Smooth muscle cell (in vitro differentiated cells): ENCODE data around the gene PA2G4. TPM values are rescaled to one million over a fixed set of nuclear protein-coding genes. Genes with fewer than 3 reads are reported as not detected.
A peak's percentile ranks its signal among the peaks of the same experiment; 100 is the strongest.
"Not testable (repeated sequence)": the region's sequence is repeated elsewhere in the genome, so short reads cannot be mapped to it uniquely, and the experiment has no call there.

Experiments
- DNase-seq: peaks from one replicate; lab custom pipeline; 2025; ENCODE audit not compliant: unreplicated experiment; lab: John Stamatoyannopoulos, UW
- H2AFZ ChIP-seq: fragments of 200-600 bp; sonication (generic); 2 replicates; pipeline ENCODE4 v1.6.0; 2016; ENCODE audit warnings: antibody characterized with exemption, low read depth, mild to moderate bottlenecking
- H3F3A ChIP-seq: fragments of 200-600 bp; sonication (generic); 2 replicates; pipeline ENCODE4 v1.6.0; 2017; ENCODE audit warnings: antibody characterized with exemption, low read depth
- H3K27ac ChIP-seq: fragments of 200-600 bp; sonication (generic); 2 replicates; pipeline ENCODE4 v1.5.1; 2016; ENCODE audit warnings: low read depth, mild to moderate bottlenecking
- H3K27me3 ChIP-seq: fragments of 200-600 bp; sonication (generic); 2 replicates; pipeline ENCODE4 v1.6.1; 2016; ENCODE audit warnings: low read depth, mild to moderate bottlenecking
- H3K36me3 ChIP-seq: fragments of 200-600 bp; sonication (generic); 2 replicates; pipeline ENCODE4 v1.5.1; 2016; ENCODE audit warnings: low read depth
- H3K4me1 ChIP-seq: fragments of 200-600 bp; sonication (generic); 2 replicates; pipeline ENCODE4 v1.5.1; 2016; ENCODE audit warnings: low read depth
- H3K4me2 ChIP-seq: fragments of 200-600 bp; sonication (generic); 2 replicates; pipeline ENCODE4 v1.6.0; 2016; ENCODE audit warnings: mild to moderate bottlenecking
- H3K4me3 ChIP-seq: fragments of 200-600 bp; sonication (generic); 2 replicates; pipeline ENCODE4 v1.5.1; 2016; ENCODE audit warnings: mild to moderate bottlenecking
- H3K79me2 ChIP-seq: fragments of 200-600 bp; sonication (generic); 2 replicates; pipeline ENCODE4 v1.6.0; 2016; ENCODE audit warnings: low read depth, mild to moderate bottlenecking
- H3K9ac ChIP-seq: fragments of 200-600 bp; sonication (generic); 2 replicates; pipeline ENCODE4 v1.6.0; 2016; ENCODE audit warnings: low read depth
- H3K9me3 ChIP-seq: fragments of 200-600 bp; sonication (generic); replicated peaks from 2 replicates; pipeline ENCODE4 v1.5.1; 2016; ENCODE audit warnings: low read depth
- H4K20me1 ChIP-seq: fragments of 200-600 bp; sonication (generic); 2 replicates; pipeline ENCODE4 v1.6.0; 2016; ENCODE audit warnings: low read depth
- CTCF ChIP-seq: fragments of 200-600 bp; sonication (generic); IDR thresholded peaks from 2 replicates; pipeline ENCODE4 v1.5.1; 2017; ENCODE audit warnings: borderline replicate concordance, mild to moderate bottlenecking, antibody characterized with exemption; ENCODE audit not compliant: insufficient read depth, poor library complexity, severe bottlenecking
- WGBS: methylation state at CpG from one replicate; pipeline ENCODE4 v1.1.7; 2016; ENCODE audit warnings: low lambda C conversion rate; 5-methylcytosine and 5-hydroxymethylcytosine counted together
- polyA plus RNA-seq: library from polyadenylated mRNA; unstranded; fragments of >200 nt; fragmentation: Nextera tagmentation; extraction: Ambion mirVana; gene quantifications from 2 replicates; pipeline ENCODE4 v1.2.1, GENCODE V29; 2016
- total RNA-seq: library from RNA; depleted of rRNA; stranded (reverse); fragments of >200 nt; gene quantifications from 2 replicates; pipeline ENCODE4 v1.2.3, GENCODE V29; 2014

The PA2G4 gene
- total and polyA plus RNA-seq, 2 experiments from 2014 or later: 99.8 to 118 TPM

DNA sequence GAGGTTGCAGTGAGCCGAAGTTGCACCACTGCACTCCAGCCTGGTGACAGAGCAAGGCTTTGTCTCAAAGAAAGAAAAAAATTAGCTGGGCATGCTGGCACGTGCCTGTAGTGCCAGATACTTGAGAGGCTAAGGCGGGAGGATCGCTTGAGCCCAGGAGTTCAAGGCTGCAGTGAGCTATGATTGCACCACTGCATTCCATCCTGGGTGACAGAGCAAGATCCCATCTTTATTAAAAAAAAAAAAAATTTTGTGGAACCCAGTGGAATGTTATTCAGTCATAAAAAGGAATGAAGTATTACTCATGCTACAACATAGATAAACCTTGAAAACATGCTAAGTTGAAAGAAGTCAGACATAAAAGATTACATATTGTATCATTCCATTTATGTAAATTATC, 32.7 kb upstream of the PA2G4 start:
- no peaks in the 10 kb centered on the region for H3K79me2 ChIP-seq
- no peak overlapping the region for H3K9ac ChIP-seq
- H3K4me3 ChIP-seq: no peak overlapping the region
- H3K27me3 ChIP-seq: no peaks in the 10 kb centered on the region
- no peaks in the 10 kb centered on the region for H3K9me3 ChIP-seq
- no peaks in the 10 kb centered on the region for H4K20me1 ChIP-seq
- H3K4me2 ChIP-seq: no peak overlapping the region
- H3K27ac ChIP-seq: no peak overlapping the region
- no peak for TF ChIP-seq CTCF
- no peaks in the 10 kb centered on the region for H3F3A ChIP-seq
- H3K4me1 ChIP-seq: no peaks in the 10 kb centered on the region
- H2AFZ ChIP-seq: no peak overlapping the region
- 71% methylated on average over 4 of the region's 4 CpGs for WGBS
- no peaks in the 10 kb centered on the region for H3K36me3 ChIP-seq
- DNase-seq: no peak

GRCh38 chr12:56074396-56074795, 30.0 kb upstream of the PA2G4 start:
- Histone ChIP-seq H3K4me2 (no peak overlapping the region), H3K4me1 (no peaks in the 10 kb centered on the region), H3K27me3 (no peaks in the 10 kb centered on the region), H2AFZ (no peak overlapping the region), H3K4me3 (no peak overlapping the region), H3K36me3 (no peaks in the 10 kb centered on the region), H4K20me1 (no peaks in the 10 kb centered on the region), H3K27ac (no peak overlapping the region), H3F3A (no peaks in the 10 kb centered on the region), H3K79me2 (no peaks in the 10 kb centered on the region), H3K9me3 (no peaks in the 10 kb centered on the region), H3K9ac (no peak overlapping the region)
- 90% methylated on average over 5 of the region's 5 CpGs for WGBS
- no peak for TF ChIP-seq CTCF
- DNase-seq: no peak

DNA sequence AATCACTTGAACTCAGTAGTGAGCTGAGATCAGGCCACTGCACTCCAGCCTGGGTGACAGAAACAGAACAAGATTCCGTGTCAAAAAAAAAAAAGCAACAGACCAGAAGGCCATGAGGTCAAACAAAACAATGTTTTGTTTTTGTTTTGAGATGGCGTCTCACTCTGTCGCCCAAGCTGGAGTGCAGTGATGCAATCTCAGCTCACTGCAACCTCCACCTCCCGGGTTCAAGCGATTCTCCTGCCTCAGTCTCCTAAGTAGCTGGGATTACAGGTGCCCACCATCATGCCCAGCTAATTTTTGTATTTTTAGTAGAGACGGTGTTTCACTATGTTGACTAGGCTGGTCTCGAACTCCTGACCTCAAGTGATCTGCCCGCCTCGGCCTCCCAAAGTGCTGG, 26.4 kb upstream of the PA2G4 start:
- 89% methylated on average over 9 of the region's 9 CpGs for WGBS

GRCh38 chr12:56078427-56078826, 25.9 kb upstream of the PA2G4 start:
- Histone ChIP-seq H2AFZ (no peak overlapping the region), H3K9ac (no peak overlapping the region), H3K9me3 (no peaks in the 10 kb centered on the region), H3K4me1 (peaks cover 3% of the 10 kb centered on the region), H3K27me3 (peaks cover 10% of the 10 kb centered on the region), H3K4me2 (peak overlapping the region; percentile 82), H3K4me3 (peak overlapping the region; percentile 56), H4K20me1 (no peaks in the 10 kb centered on the region), H3K27ac (no peak overlapping the region), H3F3A (no peaks in the 10 kb centered on the region), H3K79me2 (no peaks in the 10 kb centered on the region), H3K36me3 (no peaks in the 10 kb centered on the region)
- 93% methylated on average over 1 of the region's 1 CpG for WGBS
- no peak for DNase-seq
- TF ChIP-seq CTCF: no peak

More for the DNA sequence above, 26.4 kb upstream of the PA2G4 start:
- peaks cover 10% of the 10 kb centered on the region for H3K27me3 ChIP-seq
- DNase-seq, H3K27ac ChIP-seq, H3F3A ChIP-seq, H3K36me3 ChIP-seq, H2AFZ ChIP-seq, H3K4me3 ChIP-seq, H4K20me1 ChIP-seq, H3K79me2 ChIP-seq, H3K9ac ChIP-seq, H3K4me2 ChIP-seq, H3K9me3 ChIP-seq, H3K4me1 ChIP-seq: not testable (repeated sequence)
